ENCODE results near the gene CZIB. TPM values are rescaled to one million over a fixed set of nuclear protein-coding genes. Genes with fewer than 3 reads are reported as not detected.

Gene CZIB
- total and polyA plus RNA-seq, 2 of the 8 experiments (the other 6 are each of a cell fraction or from before 2014, with no cell fraction given): 46.5 to 48.0 TPM

DNA sequence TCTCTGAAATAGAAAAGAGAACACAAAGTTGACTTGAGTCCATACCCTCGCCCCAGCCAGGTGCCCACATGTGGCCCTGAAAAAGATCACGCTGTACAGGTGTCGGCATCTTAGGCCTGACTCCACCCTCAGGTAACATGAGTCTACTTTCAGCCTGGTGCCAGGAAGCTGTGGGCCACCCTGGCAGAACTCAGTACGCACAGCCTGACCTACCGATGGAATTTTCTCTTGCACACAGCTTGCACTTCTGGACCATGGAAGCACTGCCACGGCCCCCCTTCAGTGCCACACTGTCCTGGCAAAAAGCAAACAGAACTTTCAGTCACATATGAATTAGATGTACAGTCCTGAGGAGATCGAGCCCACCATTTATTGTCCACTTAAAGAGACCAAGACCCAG lies 2.2 kb downstream of the CZIB start:
- Histone ChIP-seq H2AFZ (ENCODE audit: low read length) (no peak overlapping the region), H4K20me1 (replicated peaks in 1 of 2; ENCODE audit: control insufficient read depth in 1 of 2, insufficient read depth in 2 of 2, low read length in 2 of 2) (no peaks in the 10 kb centered on the region), H3K23me2 (ENCODE audit: low read depth, low read length) (peaks cover 8% of the 10 kb centered on the region; the same call in 1 of the 2 replicates), H3K18ac (ENCODE audit: extremely low read depth, low read length) (no peak overlapping the region), H3K27ac (ENCODE audit: low read depth, low read length) (no peak overlapping the region), H3K4ac (replicated peaks; ENCODE audit: insufficient read length, low read depth, low read length) (no peak overlapping the region), H3K9me3 (ENCODE audit: insufficient read depth in 2 of 2, low read depth in 1 of 2, low read length in 1 of 2) (no peaks in the 10 kb centered on the region), H2BK120ac (replicated peaks; ENCODE audit: low read depth, low read length) (no peak overlapping the region), H2BK15ac (ENCODE audit: low read length) (no peak overlapping the region), H3K4me2 (ENCODE audit: insufficient read depth in 1 of 2, low read depth in 2 of 2, low read length in 2 of 2) (no peak overlapping the region), H4K8ac (ENCODE audit: extremely low read depth, insufficient read depth, low read length) (no peak overlapping the region), H2AK5ac (ENCODE audit: low read depth, low read length) (no peak overlapping the region), H3K36me3 (ENCODE audit: control insufficient read depth in 2 of 4, insufficient read depth in 4 of 4, low read length in 3 of 4) (peaks cover 9 to 43% (median 12%) of the 10 kb centered on the region in 4 experiments; a peak in 7 of 8 replicates), H3K27me3 (replicated peaks in 1 of 4; ENCODE audit: control insufficient read depth in 3 of 4, extremely low read depth in 1 of 4, insufficient read depth in 3 of 4, low read length in 3 of 4) (peaks cover 0 to 2% (median 0%) of the 10 kb centered on the region in 4 experiments; a peak in 1 of 7 replicates), H2BK5ac (ENCODE audit: low read depth, low read length) (no peak overlapping the region), H3K4me1 (replicated peaks in 1 of 4; ENCODE audit: control insufficient read depth in 3 of 4, insufficient read depth in 4 of 4, low read length in 3 of 4) (peaks cover 0 to 5% (median 1%) of the 10 kb centered on the region in 4 experiments; a peak in 3 of 7 replicates), H3K23ac (ENCODE audit: insufficient read length) (no peak overlapping the region), H4K91ac (replicated peaks; ENCODE audit: insufficient read length, low read length) (no peak overlapping the region), H3K56ac (replicated peaks; ENCODE audit: insufficient read length, low read depth, low read length) (no peak overlapping the region), H2BK20ac (ENCODE audit: low read length) (no peak overlapping the region), H3K4me3 (ENCODE audit: extremely low read depth in 1 of 4, insufficient read depth in 2 of 4, low read depth in 3 of 4, low read length in 4 of 4) (no peak overlapping the region), H3K9ac (replicated peaks in 1 of 4; ENCODE audit: extremely low read depth in 1 of 4, low read depth in 3 of 4, low read length in 3 of 4) (no peak overlapping the region), H3K79me2 (ENCODE audit: control insufficient read depth in 1 of 2, insufficient read depth in 2 of 2, low read length in 2 of 2) (peaks cover 0 to 10% of the 10 kb centered on the region in 2 experiments; a peak in 1 of 4 replicates), H4K5ac (ENCODE audit: insufficient read length, low read depth, low read length) (no peak overlapping the region), H2BK12ac (ENCODE audit: low read depth, low read length) (no peak overlapping the region), H3K79me1 (ENCODE audit: low read depth, low read length) (peaks cover 2% of the 10 kb centered on the region; the same call in 1 of the 2 replicates), H3K14ac (ENCODE audit: insufficient read length) (no peak overlapping the region)
- DNase-seq (ENCODE audit: low read depth in 1 of 2, low spot score in 2 of 2) (no peak), FAIRE-seq (no peak)
- ChIA-PET CTCF (ENCODE audit: partially characterized antibody) (no interaction called here), POLR2A (ENCODE audit: partially characterized antibody) (no interaction called here)
- WGBS, 2 experiments (ENCODE audit: extremely low coverage in 1 of 2, insufficient coverage in 1 of 2, insufficient read length in 1 of 2, insufficient replicate concordance in 2 of 2, low coverage in 1 of 2, low lambda C conversion rate in 2 of 2, missing lambda C conversion rate in 1 of 2): 92% methylated on average over 7 of the region's 7 CpGs; no CpG with 5 or more reads in 1 of the 2 experiments
- TF ChIP-seq CREB1 (IDR thresholded peaks at IDR 0.05): no peak
- TF ChIP-seq, protein P1, sequence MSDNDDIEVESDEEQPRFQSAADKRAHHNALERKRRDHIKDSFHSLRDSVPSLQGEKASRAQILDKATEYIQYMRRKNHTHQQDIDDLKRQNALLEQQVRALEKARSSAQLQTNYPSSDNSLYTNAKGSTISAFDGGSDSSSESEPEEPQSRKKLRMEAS (IDR thresholded peaks at IDR 0.05): no peak
- no peak for TF ChIP-seq NANOG (IDR thresholded peaks at IDR 0.05; ENCODE audit: insufficient read depth, low read depth, low read length, poor library complexity, severe bottlenecking)
- no peak for TF ChIP-seq KDM5A (IDR thresholded peaks at IDR 0.05; ENCODE audit: low read length)
- no peak for TF ChIP-seq TEAD4 (IDR thresholded peaks at IDR 0.05; ENCODE audit: low read depth, low read length)
- no peak for TF ChIP-seq GTF2F1 (IDR thresholded peaks at IDR 0.05; ENCODE audit: borderline replicate concordance, low read depth, low read length)
- no peak for TF ChIP-seq CBX8 (IDR thresholded peaks at IDR 0.05; ENCODE audit: borderline replicate concordance, low read depth, low read length)
- TF ChIP-seq, protein P2, sequence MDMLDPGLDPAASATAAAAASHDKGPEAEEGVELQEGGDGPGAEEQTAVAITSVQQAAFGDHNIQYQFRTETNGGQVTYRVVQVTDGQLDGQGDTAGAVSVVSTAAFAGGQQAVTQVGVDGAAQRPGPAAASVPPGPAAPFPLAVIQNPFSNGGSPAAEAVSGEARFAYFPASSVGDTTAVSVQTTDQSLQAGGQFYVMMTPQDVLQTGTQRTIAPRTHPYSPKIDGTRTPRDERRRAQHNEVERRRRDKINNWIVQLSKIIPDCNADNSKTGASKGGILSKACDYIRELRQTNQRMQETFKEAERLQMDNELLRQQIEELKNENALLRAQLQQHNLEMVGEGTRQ (IDR thresholded peaks at IDR 0.05; ENCODE audit: low read length): no peak
- no peak for TF ChIP-seq POLR2AphosphoS5 (IDR thresholded peaks at IDR 0.05; ENCODE audit: low read depth, low read length)
- TF ChIP-seq CTBP2 (IDR thresholded peaks at IDR 0.05; ENCODE audit: borderline replicate concordance, insufficient read depth, insufficient read length, low read length): no peak
- no peak for TF ChIP-seq KDM4A (IDR thresholded peaks at IDR 0.05; ENCODE audit: low read depth, low read length, severe bottlenecking)
- no peak for TF ChIP-seq EGR1 (IDR thresholded peaks at IDR 0.05; ENCODE audit: borderline replicate concordance, low read depth, low read length)
- no peak for TF ChIP-seq SAP30 (IDR thresholded peaks at IDR 0.05; ENCODE audit: insufficient read depth, insufficient replicate concordance, low read length)
